A549 (cell line): ENCODE measurements around the gene TOB1.

ENCODE experiments used
- CBX2 ChIP-seq: fragments of 200-600 bp; sonication (generic); IDR thresholded peaks from 2 replicates; pipeline ENCODE4 v1.6.1; 2016; ENCODE audit warnings: low read depth, mild to moderate bottlenecking, borderline replicate concordance
- CTCF ChIP-seq: fragments of >200 bp; sonication (Bioruptor Twin); formaldehyde crosslinking; IDR thresholded peaks from 3 replicates; pipeline ENCODE4 v1.5.1; 2016
- ELK1 ChIP-seq: fragments of 150-350 bp; IDR thresholded peaks from 2 replicates; pipeline ENCODE4 v1.6.1; 2014; ENCODE audit warnings: low read depth, mild to moderate bottlenecking, low read length
- FOSL2 ChIP-seq, 2 experiments: fragments of 450-650 bp in 1 of 2; fragments of >200 bp in 1 of 2; sonication (Bioruptor Twin) in 1 of 2; formaldehyde crosslinking; IDR thresholded peaks; 2 replicates each; pipeline versions ENCODE4 v1.5.0 to v1.6.1; 2016 to 2020; ENCODE audit warnings: mild to moderate bottlenecking in 1 of 2, moderate library complexity in 1 of 2
- HDAC2 ChIP-seq: fragments of 200-600 bp; sonication (generic); IDR thresholded peaks from 2 replicates; pipeline ENCODE4 v1.6.1; 2016
- HMGXB4 ChIP-seq: fragments of 250-450 bp; sonication (Bioruptor Pico); IDR thresholded peaks from 2 replicates; pipeline ENCODE4 v1.5.0; 2021; ENCODE audit warnings: mild to moderate bottlenecking, moderate library complexity, borderline replicate concordance
- KDM5A ChIP-seq: fragments of 200-600 bp; sonication (generic); IDR thresholded peaks from 2 replicates; pipeline ENCODE4 v1.6.1; 2016; ENCODE audit warnings: antibody characterized with exemption, mild to moderate bottlenecking
- NFE2L2 ChIP-seq: fragments of 150-350 bp; conservative IDR thresholded peaks from 2 replicates; pipeline ENCODE4 v1.6.1; 2014; ENCODE audit warnings: low read length
- PHF8 ChIP-seq: fragments of 200-600 bp; sonication (generic); IDR thresholded peaks from 2 replicates; pipeline ENCODE4 v1.6.1; 2016; ENCODE audit warnings: low read depth, mild to moderate bottlenecking, antibody characterized with exemption, moderate library complexity, borderline replicate concordance
- POLR2A ChIP-seq: IDR thresholded peaks from 2 replicates; pipeline ENCODE4 v1.6.1; 2012; ENCODE audit warnings: mild to moderate bottlenecking, low read length
- POLR2AphosphoS2 ChIP-seq: conservative IDR thresholded peaks from 2 replicates; pipeline ENCODE4 v1.6.1; 2012; ENCODE audit warnings: low read length, improper control_type of control experiment, inconsistent platforms
- REST ChIP-seq: fragments of 200-600 bp; sonication (generic); IDR thresholded peaks from 2 replicates; pipeline ENCODE4 v1.6.1; 2016; ENCODE audit warnings: antibody characterized with exemption, mild to moderate bottlenecking, moderate library complexity
- USF2 ChIP-seq: fragments of 450-650 bp; IDR thresholded peaks from 2 replicates; pipeline ENCODE4 v1.6.1; 2014; ENCODE audit warnings: antibody characterized with exemption

- TF ChIP-seq CTCF: no peak
- no peak for TF ChIP-seq PHF8
- no peak for TF ChIP-seq POLR2AphosphoS2
- no peak for TF ChIP-seq ELK1
- no peak for TF ChIP-seq POLR2A
- TF ChIP-seq HMGXB4: no peak
- no peak for TF ChIP-seq REST
- TF ChIP-seq NFE2L2: no peak
- TF ChIP-seq FOSL2 (IDR thresholded peaks at IDR 0.05): no peak
- no peak for TF ChIP-seq FOSL2 (CRISPR knock-in tag; IDR thresholded peaks at IDR 0.05)
- TF ChIP-seq CBX2: no peak
- no peak for TF ChIP-seq HDAC2
- TF ChIP-seq KDM5A: no peak
- TF ChIP-seq USF2: no peak
Measured at GRCh38 chr17:50818261-50818660, 47.9 kb downstream of the TOB1 start.
